GM13977 (cell line): ENCODE results near the gene PEX6.
"Not testable (repeated sequence)": the region's sequence is repeated elsewhere in the genome, so short reads cannot be mapped to it uniquely, and the experiment has no call there.

Source experiments
- DNase-seq: peaks from one replicate; pipeline ENCODE4 v3.0.0; 2012; ENCODE audit warnings: low spot score
- in situ Hi-C: fragments of 300-500 bp; cut with MboI; formaldehyde crosslinking; loops from one replicate; pipeline ENCODE4 v1.12.0; 2022; ENCODE audit warnings: low sequenced_read_pairs, low pct_unique_long_range_greater_than_20kb, mixed read lengths, inconsistent platforms; ENCODE audit not compliant: unreplicated experiment
- TF ChIP-seq, protein P1 (sequence below): IDR thresholded peaks from 2 replicates; pipeline ENCODE4 v1.5.1; 2012; ENCODE audit warnings: mild to moderate bottlenecking, control low read depth; ENCODE audit not compliant: insufficient read depth; ENCODE audit errors: extremely low read depth, missing control alignments

Gene PEX6

DNA sequence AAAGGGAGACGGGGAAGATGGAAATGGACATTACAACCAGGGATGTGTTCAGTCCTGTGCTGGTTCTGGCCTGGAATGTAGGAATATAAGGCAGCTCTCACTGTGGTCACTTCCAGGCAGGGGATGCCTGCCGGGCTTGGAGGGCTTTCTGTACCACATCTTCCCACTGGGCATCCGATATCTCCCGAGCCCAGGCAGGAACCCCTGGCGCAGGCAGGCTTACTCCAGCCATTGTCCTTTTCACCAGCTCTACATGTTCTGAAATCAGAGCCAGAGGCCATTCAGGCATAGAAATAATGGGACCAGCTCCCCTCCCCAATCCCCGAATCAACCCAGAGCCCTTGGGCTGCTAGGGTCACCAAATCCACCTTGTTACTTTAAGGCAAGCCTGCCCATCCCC lies 33.4 kb upstream of the PEX6 start:
- TF ChIP-seq, protein P1, sequence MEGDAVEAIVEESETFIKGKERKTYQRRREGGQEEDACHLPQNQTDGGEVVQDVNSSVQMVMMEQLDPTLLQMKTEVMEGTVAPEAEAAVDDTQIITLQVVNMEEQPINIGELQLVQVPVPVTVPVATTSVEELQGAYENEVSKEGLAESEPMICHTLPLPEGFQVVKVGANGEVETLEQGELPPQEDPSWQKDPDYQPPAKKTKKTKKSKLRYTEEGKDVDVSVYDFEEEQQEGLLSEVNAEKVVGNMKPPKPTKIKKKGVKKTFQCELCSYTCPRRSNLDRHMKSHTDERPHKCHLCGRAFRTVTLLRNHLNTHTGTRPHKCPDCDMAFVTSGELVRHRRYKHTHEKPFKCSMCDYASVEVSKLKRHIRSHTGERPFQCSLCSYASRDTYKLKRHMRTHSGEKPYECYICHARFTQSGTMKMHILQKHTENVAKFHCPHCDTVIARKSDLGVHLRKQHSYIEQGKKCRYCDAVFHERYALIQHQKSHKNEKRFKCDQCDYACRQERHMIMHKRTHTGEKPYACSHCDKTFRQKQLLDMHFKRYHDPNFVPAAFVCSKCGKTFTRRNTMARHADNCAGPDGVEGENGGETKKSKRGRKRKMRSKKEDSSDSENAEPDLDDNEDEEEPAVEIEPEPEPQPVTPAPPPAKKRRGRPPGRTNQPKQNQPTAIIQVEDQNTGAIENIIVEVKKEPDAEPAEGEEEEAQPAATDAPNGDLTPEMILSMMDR = no peak
- no peak for DNase-seq
- in situ Hi-C loops = no loop called here

DNA sequence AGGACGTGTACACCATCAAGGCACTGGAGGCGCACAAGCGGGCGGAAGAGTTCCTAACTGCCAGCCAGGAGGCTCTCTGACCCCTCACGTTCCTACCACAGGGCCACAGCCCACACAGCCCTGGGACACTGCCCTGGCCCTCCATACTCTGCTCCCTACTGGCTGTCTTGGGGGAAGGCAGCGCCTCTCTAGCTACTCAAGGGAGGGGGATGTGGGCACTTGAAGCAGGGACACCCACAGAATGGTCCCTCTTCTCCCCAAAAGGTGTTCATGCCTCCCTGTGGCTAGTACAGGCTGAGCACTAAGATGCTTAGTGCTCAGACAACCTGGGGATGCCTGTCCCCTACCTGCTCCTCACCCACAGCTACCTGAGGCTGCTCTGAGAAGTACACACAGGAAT lies 32.2 kb upstream of the PEX6 start:
- no peak for DNase-seq
- in situ Hi-C loops = no loop called here
- TF ChIP-seq, protein P1 = no peak

DNA sequence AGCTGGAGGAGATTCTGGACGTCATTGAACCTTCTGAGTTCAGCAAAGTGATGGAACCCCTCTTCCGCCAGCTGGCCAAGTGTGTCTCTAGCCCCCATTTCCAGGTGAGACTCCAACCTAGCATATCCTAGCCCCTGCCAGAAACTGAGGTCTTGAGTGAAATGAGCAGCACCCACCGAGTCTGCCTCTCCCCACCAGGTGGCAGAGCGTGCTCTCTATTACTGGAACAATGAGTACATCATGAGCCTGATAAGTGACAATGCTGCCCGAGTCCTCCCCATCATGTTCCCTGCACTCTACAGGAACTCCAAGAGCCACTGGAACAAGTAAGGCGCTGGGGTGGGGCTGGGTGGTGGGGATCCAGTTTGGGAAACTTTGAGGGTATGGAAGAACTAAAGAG lies 30.1 kb upstream of the PEX6 start:
- in situ Hi-C loops = no loop called here
- TF ChIP-seq, protein P1 = peak; percentile 53
- peak; percentile 43 for DNase-seq

DNA sequence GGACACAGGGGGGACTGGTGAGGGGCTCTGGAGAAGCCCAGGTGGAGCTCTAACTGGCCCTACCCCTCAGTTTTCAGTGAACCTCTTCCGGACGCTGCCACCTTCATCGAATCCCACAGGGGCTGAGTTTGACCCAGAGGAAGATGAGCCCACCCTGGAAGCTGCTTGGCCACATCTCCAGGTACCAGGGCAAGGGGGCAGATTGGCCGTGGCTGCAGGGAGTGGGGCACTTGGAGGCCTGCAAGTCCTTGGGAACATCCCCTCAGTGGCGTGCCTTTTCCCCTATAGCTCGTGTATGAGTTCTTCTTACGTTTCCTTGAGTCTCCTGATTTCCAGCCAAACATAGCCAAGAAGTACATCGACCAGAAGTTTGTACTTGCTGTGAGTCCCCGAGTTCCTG lies 28.1 kb upstream of the PEX6 start:
- TF ChIP-seq, protein P1 = no peak
- in situ Hi-C loops = no loop called here
- no peak for DNase-seq

DNA sequence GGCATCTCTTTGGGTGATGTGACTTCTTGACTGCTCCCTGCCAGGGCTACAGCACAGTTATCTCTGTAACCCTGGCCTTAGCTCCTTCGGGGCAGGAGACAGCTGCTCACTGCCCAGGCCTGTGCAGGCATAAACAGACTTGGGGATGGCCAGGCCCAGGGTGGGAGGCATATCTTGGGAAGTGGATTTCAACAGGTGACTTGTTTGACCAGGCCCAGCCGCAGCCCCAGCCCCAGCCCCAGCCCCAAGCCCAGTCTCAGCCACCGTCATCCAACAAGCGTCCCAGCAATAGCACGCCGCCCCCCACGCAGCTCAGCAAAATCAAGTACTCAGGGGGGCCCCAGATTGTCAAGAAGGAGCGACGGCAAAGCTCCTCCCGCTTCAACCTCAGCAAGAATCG lies 27.3 kb upstream of the PEX6 start:
- DNase-seq = no peak
- TF ChIP-seq, protein P1 = no peak
- in situ Hi-C loops = no loop called here

DNA sequence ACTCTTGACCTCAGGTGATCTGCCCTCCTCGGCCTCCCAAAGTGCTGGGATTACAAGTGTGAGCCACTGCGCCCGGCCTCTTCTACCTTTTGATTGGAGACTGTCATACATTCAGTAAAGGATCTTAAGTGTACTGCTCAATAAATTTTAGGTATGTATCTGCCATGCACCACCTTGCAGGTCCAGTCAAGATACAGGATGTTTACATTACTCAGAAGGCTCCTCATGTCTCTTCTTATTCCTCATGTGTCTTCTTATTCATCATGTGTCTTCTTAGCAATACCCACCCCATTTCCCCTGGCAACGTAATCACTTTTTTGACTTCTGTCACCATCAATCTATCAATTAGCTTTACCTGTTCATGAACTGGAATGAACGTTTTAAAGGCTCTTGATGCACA lies 26.9 kb upstream of the PEX6 start:
- no peak for DNase-seq
- TF ChIP-seq, protein P1 = no peak
- in situ Hi-C loops = no loop called here

DNA sequence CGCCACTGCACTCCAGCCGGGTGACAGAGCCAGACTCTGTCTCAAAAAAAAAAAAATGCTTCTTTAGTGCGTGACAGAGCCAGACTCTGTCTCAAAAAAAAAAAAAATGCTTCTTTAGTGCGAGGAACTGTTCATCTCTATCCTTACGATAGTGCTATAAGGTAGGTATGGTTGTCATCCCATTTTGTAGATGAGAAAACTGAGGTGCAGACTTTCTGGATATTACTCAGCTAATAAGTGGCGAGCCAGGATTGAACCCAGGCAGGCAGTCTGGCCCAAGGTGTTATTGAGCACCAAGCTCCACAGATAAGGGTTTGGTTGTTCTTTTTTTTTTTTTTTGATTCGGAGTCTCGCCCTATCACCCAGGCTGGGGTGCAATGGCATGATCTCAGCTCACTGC lies 22.9 kb upstream of the PEX6 start:
- in situ Hi-C loops = no loop called here
- no peak for DNase-seq
- TF ChIP-seq, protein P1 = no peak

DNA sequence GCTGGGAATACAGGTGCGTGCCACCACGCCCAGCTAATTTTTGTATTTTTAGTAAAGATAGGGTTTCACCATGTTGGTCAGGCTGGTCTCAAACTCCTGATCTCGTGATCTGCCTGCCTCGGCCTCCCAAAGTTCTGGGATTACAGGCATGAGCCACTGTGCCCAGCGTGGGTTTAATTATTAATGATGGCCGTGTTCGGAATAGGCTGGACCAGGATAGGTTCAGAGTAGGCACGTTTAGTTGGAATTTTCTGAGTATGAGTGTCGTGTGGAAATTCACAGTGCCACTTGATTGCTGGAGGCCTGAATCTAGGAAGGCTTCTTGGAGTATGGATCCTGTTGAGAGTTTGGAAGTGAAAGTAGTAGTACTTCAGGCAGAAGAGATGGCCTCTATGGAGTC lies 19.2 kb upstream of the PEX6 start:
- in situ Hi-C loops, DNase-seq: not testable (repeated sequence)
